ENCODE measurements around the gene RDH8. TPM values are rescaled to one million over a fixed set of nuclear protein-coding genes. Genes with fewer than 3 reads are reported as not detected.

RDH8 gene
- total and polyA plus RNA-seq, 2 of the 4 experiments (the other 2 are of a cell fraction): 0.18 TPM; not detected in 1

GRCh38 chr19:10005632-10006334 is 7.5 kb upstream of the RDH8 start:
- Histone ChIP-seq H2BK15ac (ENCODE audit: low read depth, low read length) (no peak overlapping the region), H2BK5ac (ENCODE audit: low read depth, low read length, poor library complexity, severe bottlenecking) (no peak overlapping the region), H3K9ac (ENCODE audit: low read depth, low read length) (no peak overlapping the region), H4K5ac (ENCODE audit: low read depth, low read length) (no peak overlapping the region), H3K4ac (ENCODE audit: low read depth, low read length) (no peak overlapping the region), H3K4me3 (ENCODE audit: insufficient read depth, low read depth, low read length) (no peak overlapping the region), H3K27me3 (ENCODE audit: control insufficient read depth, insufficient read depth, low read length) (no peaks in the 10 kb centered on the region), H3K56ac (ENCODE audit: extremely low read depth, insufficient read depth, low read length) (no peak overlapping the region), H2AK9ac (replicated peaks; ENCODE audit: low read depth, low read length, poor library complexity) (no peak overlapping the region), H3K9me3 (ENCODE audit: control insufficient read depth, insufficient read depth, low read length) (no peaks in the 10 kb centered on the region), H3K9me1 (ENCODE audit: insufficient read depth, low read length) (peaks cover 22% of the 10 kb centered on the region), H2BK20ac (ENCODE audit: low read depth, low read length) (no peak overlapping the region), H3K14ac (replicated peaks; ENCODE audit: low read depth, low read length) (no peak overlapping the region), H4K91ac (ENCODE audit: insufficient read depth, low read depth, low read length) (no peak overlapping the region), H2BK120ac (ENCODE audit: low read depth, low read length) (no peak overlapping the region), H4K20me1 (ENCODE audit: insufficient read depth, low read length) (peaks cover 14% of the 10 kb centered on the region), H2AK5ac (ENCODE audit: low read depth, low read length) (peak overlapping the region; percentile 47; the same call in 1 of the 2 replicates), H3K4me2 (ENCODE audit: low read depth, low read length) (no peak overlapping the region), H3K79me1 (ENCODE audit: low read depth in 1 of 2, low read length in 2 of 2) (peaks cover 2 to 9% of the 10 kb centered on the region in 2 experiments; a peak in 3 of 4 replicates), H3K36me3 (ENCODE audit: control insufficient read depth, insufficient read depth, low read length) (peaks cover 4% of the 10 kb centered on the region), H3K27ac (ENCODE audit: insufficient read depth, low read length) (no peak overlapping the region), H4K8ac (ENCODE audit: low read depth in 2 of 2, low read length in 2 of 2) (no peak overlapping the region), H2AFZ (replicated peaks; ENCODE audit: low read length, poor library complexity) (no peak overlapping the region), H3K23ac (ENCODE audit: low read depth, low read length) (no peak overlapping the region), H3K4me1 (ENCODE audit: control insufficient read depth, insufficient read depth, low read length) (peaks cover 15% of the 10 kb centered on the region), H3K18ac (ENCODE audit: low read depth, low read length) (no peak overlapping the region)
- intact Hi-C loops (cut with micrococcal nuclease) (no loop called here), dilution Hi-C loops (cut with HindIII; ENCODE audit: low sequenced_read_pairs, unreplicated experiment) (no loop called here), in situ Hi-C loops (cut with MboI; ENCODE audit: low sequenced_read_pairs) (no loop called here)
- DNase-seq: no peak
- TF ChIP-seq CHD1 (IDR thresholded peaks at IDR 0.05; ENCODE audit: low read depth, low read length): no peak
- TF ChIP-seq USF2 (IDR thresholded peaks at IDR 0.05; ENCODE audit: low read depth, low read length): no peak
- TF ChIP-seq POLR2A (IDR thresholded peaks at IDR 0.05; ENCODE audit: low read depth, low read length): no peak
- TF ChIP-seq MAZ (IDR thresholded peaks at IDR 0.05; ENCODE audit: borderline replicate concordance, low read depth, low read length): no peak
- no TSS peak for BruUV-seq (replicated peaks)
- ATAC-seq (ENCODE audit: low read depth): no peak
- ChIA-PET CTCF (no interaction called here), POLR2A (ENCODE audit: unreplicated experiment) (no interaction called here)
- 92% methylated on average over 2 of the region's 17 CpGs; no CpG with 5 or more reads in 1 of the 2 experiments for WGBS, 2 experiments (ENCODE audit: extremely low coverage in 2 of 2, insufficient read length in 1 of 2)
